Epidermal melanocyte (primary cell): ENCODE measurements around the gene PXMP4.

Experiments
- DNase-seq: peaks from one replicate; pipeline ENCODE4 v3.0.0; 2011; ENCODE audit warnings: low spot score; ENCODE audit not compliant: insufficient read length

PXMP4 gene

DNA sequence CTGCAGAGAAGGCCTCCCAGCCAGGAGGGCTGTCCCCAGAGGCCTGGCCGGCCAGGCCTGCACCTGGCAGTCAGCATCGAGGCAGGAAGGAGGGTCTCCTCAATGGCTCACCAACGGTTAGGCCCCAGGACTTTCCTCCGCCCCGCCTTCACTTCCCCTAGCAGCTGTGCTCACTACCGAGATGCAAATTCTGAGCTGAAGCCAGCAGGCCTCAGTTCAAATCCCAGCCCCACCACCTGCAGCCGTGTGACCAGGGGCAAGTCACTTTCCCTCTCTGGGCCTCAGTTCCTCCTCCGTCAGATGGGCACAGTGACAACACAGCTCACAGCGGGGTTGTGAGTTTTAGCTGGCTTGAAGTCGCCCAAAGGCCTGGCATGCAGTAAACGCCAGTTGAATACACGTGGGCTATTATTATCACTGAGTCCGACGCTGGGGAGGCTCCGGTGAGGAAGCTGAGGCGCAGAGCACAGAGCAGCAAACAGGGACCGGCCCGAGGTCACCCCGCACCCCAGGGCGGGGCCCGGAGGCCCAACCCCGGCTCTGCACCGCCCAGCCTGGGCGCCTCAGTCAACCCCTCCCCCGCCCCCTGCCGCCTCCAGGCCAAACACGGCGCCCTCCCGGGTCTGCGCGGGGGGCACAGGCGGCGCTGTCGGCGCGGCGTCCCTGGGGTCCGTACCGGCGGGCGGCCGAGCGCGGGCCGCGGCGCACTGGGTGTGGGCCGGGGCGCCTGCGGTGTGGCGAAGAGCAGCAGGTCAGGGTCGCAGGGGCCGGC is 34.6 kb downstream of the PXMP4 start:
- peak; percentile 5 for DNase-seq

DNA sequence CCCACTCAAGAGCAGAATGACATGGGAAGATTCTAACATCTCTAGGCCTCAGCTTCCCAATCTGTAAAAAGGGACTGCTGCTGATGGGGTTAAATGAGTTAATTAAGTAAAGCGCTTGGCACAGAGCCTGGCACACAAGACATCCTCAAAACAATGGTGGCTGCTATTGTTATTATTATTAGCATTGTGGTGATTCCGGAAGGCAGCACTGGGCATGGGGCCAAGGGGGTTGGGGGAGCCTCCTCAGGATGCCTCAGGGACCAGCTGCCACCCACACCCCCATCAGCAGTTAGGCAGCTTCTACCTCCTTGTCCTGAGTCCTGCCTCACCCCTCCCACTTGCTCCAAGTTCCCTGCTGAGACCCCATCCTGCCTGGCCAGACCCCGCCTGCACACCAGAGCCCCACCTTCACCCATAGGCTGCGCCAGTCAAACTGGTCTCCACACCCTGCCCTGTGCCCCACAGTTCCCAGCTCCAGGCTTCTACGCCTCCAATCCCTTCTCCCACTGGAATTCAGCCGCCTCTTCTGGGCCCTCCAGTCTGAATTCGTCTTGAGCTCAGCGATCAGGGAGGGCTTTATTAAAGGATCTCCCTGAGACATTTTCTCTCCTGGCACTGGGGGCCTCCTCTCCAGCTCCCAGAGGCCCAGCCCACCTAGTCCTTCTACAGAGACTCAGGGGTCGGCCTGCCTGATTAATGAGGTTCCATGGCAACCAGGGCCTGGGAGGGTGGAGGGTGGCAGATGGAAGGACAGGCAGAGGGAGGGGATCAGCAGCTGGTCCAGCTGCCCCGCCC is 35.4 kb downstream of the PXMP4 start:
- DNase-seq: peak; percentile 11

DNA sequence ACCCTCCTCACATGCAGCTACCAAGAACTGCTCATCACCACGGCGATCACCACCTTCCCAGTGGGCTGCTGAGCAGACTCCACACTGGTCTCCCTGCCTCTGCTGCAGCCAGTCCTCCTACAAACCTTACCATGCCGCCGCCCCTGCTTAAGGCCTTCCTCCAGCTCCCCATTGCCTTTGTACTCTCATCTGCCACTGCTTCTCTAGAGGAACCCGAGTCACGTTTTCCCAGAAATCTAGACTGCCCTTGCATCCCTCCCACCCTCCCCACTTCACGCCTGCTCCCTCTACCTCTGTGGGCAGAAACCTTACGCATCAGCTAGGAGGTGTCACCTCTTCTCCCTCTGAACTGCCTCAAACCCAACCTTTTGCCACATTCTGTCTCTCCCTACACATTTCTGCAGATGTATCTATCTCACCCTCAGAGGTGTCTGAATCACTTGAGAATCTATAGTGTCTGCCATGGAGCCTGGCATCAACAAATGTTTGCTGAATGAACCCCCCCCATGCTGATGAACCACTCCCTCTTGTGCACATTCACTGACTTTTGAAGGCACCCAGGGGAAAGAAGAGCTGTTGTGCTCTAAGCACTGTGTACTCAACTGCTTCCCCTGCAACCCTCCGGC is 38.3 kb downstream of the PXMP4 start:
- no peak for DNase-seq

DNA sequence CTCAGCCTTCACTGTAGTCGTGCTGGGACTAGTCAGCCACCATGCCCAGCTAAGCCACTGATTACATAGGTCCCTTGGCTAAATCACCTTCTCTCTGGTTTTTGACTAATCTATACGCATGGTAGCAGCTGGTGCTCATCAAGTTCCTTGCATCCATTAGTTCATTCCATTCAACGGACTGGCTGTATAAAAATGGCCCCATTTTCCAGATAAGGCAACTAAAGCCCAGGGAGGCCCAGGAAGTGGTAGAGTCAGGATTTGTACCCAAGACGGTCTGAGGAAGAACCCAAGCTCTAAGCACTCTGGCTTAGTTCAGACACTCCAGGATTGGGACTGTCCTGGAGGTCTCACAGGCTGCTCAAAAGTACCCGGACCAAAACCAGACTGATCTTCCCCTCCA is 38.8 kb downstream of the PXMP4 start:
- DNase-seq: no peak

DNA sequence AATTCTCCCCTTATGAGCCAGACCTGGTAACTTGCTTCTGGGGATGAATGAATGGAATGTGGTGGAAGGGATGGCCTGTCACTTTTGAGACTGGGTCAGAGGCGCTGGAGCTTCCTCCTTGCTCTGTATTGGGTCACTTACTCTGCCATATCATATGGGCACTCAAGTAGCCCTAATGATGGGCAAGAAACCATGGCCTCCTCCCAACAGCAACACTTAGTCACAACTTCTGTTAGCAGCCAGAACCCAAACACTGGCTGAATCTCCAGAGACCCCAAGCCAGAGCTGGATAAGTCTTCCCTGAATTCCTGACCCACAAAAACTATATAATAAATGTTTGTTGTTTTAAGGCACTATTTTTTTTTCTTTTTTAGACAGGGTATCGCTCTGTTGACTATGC is 39.4 kb downstream of the PXMP4 start:
- DNase-seq: no peak

DNA sequence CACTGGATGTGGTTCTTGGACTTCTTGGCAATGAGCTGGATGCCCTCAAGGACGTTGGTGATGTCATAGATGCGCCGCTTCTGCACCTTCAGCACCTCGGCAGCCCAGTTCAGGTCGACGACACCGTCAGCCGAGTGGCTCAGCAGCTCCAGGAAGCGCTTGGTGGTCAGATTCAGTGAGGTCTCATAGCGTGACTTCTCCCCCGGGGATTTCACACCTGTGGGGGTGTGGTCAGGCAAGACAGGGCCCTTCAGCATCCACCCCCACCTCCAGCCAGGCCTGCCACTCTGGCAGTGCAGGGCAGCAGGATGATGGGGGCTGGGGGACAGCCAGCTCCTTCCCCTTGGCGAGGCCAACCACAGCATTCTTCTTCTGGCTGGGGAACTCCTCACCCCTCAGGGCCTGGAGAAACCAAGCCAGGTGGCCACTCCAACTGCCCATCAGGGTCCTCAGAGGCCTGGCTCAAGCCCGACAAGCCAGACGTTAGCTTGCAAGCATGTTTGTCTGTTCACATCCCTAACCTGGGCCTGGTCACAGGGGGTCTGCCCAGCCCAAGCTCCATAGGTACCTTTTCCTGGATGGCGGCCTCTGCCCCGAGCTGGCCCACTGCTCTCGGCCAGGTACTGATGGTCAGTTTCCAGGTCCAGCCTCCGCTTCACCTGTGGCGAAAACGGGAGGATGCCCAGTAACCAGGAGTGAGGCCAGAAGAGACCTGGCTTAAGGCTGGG is 40.2 kb downstream of the PXMP4 start:
- peak; percentile 7 for DNase-seq

DNA sequence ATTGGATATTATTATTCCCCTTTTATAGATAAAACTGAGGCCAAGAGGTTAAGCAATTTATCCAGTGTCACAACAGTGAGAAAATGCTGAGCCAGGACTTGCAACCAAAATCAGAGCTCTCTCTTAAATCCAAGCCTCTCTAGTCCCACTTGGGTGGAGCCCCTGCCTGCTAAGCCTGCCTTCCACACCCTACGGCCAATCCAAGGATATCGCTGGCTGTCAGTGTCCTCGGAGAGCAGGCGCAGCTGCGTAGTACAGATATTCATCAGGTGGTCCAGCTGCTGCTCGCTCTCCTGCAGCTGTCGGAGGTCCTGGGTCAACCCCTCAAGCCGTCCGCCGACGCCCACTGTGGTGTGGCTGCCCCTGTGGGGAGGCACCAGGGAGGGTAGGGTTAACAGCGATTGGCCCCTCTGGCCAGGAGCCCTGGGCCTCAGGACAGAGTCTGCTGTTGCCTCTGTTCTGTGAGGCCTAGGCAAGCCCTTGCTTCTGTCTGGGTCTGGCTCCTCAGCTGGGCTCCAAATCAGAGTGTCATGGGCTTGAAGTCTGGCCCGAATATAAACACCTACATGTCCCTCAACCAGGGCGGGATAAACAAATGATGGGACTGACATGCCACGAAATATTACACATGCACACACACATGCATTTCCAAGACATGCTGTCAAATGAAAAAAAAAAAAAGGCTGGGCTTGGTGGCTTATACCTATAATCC is 42.0 kb downstream of the PXMP4 start:
- DNase-seq: no peak

DNA sequence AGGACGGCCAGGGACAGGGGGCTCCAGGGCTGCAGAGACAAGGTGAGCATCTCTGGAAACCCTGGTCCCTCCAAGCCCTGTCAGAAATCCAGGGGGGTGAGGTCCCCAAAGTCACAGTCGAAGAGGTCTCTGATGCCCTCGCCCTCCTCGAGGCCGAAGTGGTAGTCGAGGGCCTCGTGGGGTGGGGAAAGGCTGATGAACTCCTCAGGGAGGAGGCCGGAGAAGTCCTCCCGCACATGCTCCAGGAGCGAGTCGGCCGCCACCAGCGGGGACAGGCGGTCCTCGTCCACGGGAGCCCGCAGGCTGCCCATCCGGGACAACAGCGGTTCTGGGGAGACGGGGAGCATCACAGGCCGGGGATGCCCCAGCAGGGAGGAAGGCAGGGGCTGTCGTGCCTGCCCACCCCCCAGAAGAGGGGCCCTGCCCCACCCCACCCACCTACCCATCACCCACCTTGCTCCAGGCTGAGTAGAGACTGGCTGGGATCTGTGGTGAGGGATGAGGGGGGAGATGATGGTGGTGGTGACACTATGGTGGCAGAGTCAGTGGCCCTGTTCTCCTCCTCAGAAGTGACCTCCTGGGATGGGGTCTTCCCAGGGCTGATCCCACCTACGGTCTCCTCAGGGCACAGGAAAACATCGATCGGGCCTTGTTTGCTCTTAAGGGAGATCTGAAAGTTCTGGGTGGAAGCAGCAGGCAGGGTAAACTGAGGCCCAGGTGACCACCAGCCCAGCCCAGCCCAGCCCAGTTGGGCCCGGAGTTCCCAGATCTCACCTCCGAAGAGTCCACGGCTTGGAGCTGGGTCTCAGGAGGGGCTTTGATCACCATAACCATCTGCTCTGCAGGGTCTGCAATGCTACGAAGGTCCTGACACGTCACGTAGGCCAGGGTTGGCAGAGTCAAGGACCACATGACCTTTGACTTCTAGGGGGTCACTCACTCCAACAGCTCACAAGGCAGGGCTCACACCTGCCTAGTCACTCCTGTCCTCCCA is 43.2 kb downstream of the PXMP4 start:
- DNase-seq: no peak

DNA sequence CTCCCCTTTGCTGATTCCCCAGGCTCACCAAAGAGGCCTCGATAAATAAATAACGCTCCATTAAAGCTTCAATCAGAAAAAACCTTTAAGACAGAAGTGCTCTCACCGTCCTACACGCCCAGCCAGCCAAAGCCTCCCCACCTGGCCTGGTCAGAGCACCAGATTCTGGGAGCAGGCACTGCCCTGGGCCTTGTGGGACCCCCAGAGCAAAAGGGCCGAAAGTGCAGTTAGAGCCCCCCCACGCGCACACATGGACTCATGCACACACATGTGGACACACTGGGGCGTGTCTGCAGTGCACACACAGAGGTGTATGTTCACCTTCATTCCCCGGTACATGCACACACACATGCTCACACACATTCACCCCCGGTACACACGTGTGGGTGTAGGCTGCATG is 44.0 kb downstream of the PXMP4 start:
- DNase-seq: no peak

DNA sequence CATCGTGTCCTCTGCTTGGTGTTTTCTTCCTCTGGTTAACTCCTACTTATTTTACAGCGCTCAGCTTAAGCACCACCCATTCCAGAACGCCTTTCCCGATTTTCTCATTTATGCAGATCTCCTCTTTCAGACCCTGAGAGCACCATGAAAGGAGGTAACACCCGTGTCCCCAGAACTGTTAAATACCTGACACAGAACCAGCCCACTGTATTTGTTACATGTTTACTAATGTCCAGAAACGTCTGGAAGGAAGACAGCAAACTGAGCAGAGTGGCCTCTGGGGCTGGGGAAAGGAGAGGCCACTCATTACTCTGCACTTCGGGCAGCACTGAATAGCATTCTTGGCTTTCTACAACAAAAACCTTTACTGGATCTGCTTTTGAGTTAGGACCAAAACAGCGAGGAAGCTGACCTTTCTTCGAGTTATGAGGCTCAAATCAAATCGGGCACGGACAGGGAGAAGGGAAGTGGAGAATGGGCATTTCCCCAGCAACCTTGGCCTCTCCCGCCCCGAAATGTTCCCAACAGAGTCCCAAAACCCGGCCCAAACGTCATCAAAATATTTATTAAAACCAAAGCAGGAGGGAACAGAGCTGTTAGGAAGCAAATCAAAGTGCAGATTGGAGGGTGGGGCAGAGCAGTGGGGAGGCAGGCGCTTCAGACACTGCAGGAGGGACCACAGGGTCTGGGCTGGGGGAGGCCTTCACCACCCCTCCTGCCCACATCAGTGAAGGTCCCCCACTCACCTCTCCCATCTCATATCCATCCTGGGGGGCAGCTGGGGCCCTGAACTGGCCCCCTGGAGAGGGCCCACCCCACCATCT is 44.8 kb downstream of the PXMP4 start:
- DNase-seq: no peak

DNA sequence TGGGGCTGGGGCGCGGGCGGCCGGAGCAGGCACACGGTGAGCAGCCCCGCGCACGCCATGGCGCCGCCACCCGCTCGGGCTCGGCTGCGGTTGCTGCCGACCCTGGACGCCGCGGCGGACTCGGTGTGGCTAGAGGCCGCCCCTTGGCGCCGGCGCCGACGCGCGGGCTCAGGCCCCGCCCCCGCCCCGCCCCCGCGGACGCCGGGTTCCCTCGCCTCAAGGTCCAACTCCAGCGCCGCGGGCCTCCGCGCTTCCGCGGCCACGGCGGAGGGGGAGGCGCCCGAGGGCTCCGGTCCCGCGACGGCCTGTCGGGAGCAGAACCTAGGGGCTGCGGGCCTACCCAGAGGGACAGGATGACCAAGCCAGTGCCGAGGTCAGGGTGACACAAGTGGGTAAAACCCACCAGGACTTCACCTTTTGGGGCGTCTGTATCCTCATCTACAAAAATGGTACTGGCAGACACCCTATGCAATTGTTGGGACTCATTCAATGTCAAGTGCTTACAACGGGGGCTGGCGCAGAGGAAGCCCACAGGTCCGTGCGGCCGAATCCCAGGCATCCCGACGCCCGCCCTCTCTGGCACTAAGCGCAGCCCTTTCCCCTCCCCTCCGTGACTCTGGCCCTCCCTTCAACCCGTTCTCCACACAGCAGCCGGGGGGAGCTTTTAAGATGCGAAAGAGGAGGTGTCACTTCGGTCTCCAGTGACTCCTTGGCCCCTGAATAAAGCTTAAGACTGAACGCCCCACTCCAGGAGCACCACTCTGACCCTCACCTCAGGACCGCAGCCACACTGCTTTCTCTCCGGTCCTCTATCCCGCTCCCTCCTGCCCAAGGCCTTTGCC is 45.6 kb downstream of the PXMP4 start, which contains the start of gene NECAB3:
Gene NECAB3, minus strand, starts transcription at position 135 of the 842 bp plus-strand sequence. Its CDS starts 76 bp downstream, at position 59.
- peak; percentile 85 for DNase-seq

DNA sequence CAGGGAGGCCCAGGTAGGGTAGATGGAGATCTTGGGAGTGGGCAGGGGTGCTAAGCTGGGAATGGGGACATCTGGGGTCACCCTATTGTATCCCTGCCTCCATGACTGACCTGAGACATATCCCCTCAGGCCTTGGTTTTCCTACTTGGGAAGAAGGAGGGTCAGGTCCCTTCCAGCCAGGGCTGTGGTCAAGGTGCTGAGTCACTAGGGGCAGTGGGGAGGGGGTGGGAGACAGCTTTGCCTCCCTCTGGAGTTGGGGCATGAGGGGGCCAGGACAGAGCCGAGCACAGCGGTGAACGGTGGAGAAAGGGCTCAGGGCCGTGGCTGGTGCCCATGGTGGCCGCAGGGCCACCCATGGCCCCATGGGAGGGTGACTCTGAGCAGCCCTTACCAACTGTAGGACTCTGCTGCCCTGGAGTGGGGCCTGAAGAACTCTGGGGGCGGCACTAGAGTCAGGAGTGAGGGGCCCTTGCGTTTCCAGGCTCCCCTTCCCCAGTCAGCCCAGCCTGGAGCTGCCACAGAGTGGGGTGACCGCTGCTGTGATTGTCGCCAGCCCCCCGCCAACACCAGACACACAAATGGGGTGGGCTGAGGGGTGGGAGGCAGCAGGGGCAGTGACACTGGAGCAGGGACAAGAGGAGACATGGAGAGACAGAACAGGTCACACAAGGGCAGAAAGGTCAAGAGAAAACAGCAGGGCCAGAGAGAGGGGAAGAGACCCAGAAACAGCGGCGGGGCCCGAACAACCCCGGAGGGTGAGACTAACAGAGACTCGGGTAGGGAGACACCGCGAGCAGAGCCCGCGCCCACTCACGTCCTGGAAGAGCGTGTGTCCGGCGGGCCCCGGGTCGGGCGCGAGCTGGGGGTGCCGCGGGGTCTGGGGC is 46.5 kb downstream of the PXMP4 start:
- DNase-seq: no peak

DNA sequence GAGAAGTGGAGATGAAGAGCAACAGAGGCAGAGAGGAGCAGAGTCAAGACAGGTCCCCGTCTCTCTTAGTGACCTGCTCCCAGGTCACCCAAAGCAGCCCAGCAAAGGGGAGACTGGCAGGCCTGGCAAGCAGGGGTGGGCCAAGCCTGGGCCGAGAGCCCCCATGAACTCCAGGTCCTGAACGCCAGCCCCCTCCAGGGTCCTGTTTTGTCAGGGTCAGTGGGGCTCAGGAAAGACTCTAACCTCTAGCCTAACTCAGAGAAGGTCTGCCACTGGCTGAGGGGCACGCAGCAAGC is 47.0 kb downstream of the PXMP4 start:
- no peak for DNase-seq

DNA sequence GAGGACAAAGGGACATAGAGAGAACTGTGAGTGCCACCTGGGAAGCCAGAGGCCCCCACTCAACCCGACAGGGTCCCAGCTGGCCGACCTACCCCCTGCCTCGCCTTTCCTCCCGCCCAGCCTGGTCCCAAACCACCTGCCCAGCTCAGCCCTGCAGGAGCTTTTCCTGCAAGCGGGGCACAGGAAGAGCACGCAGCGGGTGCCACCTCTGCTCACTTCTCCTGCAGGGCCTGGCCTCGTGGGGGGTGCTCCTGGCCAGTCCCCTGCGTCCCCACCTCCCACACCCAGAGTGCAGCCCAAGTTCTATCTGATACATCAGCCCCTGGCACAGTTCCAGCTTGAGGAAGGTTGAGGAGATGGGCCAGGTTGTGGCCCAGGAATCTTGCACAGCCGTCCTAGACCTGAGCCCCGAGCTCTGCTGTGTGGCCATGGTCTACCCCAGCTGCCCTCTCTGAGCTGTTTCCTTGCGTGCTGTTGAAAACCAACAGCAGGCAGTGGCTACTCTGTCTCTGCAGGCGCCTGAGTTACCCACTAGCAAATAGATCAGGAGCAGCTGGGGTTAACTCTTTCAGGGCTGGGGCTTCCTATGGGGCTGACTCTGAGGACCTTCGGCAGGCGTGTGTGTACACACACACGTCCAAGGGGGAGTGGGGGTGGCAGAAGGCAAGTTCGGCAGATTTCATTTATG is 47.5 kb downstream of the PXMP4 start:
- DNase-seq: no peak

DNA sequence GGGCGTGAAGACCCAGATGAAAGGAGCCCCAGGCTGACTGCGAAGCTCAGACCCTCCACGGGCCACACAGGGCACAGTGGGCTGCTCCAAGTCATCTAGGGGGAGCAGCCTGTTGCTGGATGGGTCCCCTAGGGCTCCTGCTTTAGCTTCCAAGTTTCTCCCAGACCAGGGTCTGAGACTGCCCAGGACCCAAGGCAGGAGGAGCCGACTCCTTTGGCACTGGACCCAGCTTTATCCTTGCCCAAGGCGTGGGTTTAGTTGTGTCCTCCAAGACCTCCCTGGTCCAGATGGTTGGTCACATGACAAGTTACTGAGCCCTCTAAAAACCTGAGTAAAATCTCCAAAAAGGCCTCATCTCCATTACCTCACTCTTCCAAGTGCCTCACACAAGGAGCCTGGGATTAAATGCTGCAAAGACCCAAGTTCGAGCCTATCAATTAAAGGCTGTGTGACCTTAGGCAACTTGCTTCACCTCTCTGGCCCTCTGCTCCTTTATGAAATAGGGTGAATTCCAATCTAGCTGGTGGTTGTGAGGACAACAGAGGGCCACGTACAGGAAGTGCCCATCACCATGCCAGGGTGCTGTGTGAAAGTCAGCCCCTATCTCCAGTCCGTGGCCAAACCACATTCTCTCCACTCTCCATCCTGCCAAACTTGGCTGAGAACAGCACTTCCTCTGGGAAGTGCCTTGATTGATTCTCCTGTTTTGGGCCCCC is 48.4 kb downstream of the PXMP4 start:
- DNase-seq: no peak
